H1 (cell line): Measurements from ENCODE around the gene CRTAC1. TPM values are rescaled to one million over a fixed set of nuclear protein-coding genes. Genes with fewer than 3 reads are reported as not detected.

Experiments
- CBX5 ChIP-seq: fragments of 300-800, 300-1000 bp; sonication (generic); IDR thresholded peaks from 2 replicates; pipeline ENCODE4 v1.7.1; 2016; ENCODE audit warnings: antibody characterized with exemption, low read length, low read depth
- SP2 ChIP-seq: IDR thresholded peaks from 2 replicates; pipeline ENCODE4 v1.6.1; 2012; ENCODE audit warnings: mild to moderate bottlenecking, low read length, inconsistent platforms
- polyA plus RNA-seq, 7 experiments: library from polyadenylated mRNA; depleted of rRNA in 3 of 7; stranded (reverse) in 5 of 7; unstranded in 2 of 7; fragments of >200 nt in 5 of 7; fragments of 200-250 nt in 2 of 7; gene quantifications; 1 replicate in 5 of 7; 2 replicates in 1 of 7; 4 replicates in 1 of 7; pipeline versions ENCODE4 v1.2.1 to v1.2.3, GENCODE V29; 2011 to 2013; ENCODE audit warnings: missing spikeins in 2 of 7, mixed read lengths in 2 of 7
- total RNA-seq: library from RNA; stranded (reverse); fragmentation: NEBNext Ultra II Directional; extraction: Animal tissue kit (Norgen Biotek cat#: 25700); gene quantifications from 2 replicates; pipeline ENCODE4 v1.2.1, GENCODE V29; 2021
- TF ChIP-seq, protein P1 (sequence below), 3 experiments: IDR thresholded peaks; 1 replicate in 2 of 3; 2 replicates in 1 of 3; pipeline versions ENCODE4 v1.5.1 to v1.6.1; 2011; ENCODE audit warnings: low read length in 3 of 3, mild to moderate bottlenecking in 3 of 3, inconsistent platforms in 2 of 3, low read depth in 1 of 3, moderate library complexity in 1 of 3; ENCODE audit not compliant: insufficient read depth in 1 of 3; ENCODE audit errors: control extremely low read depth in 1 of 3

The CRTAC1 gene
- total and polyA plus RNA-seq, 2 of the 8 experiments (the other 6 are each of a cell fraction or from before 2014, with no cell fraction given), result 0.91 to 1.2 TPM

DNA sequence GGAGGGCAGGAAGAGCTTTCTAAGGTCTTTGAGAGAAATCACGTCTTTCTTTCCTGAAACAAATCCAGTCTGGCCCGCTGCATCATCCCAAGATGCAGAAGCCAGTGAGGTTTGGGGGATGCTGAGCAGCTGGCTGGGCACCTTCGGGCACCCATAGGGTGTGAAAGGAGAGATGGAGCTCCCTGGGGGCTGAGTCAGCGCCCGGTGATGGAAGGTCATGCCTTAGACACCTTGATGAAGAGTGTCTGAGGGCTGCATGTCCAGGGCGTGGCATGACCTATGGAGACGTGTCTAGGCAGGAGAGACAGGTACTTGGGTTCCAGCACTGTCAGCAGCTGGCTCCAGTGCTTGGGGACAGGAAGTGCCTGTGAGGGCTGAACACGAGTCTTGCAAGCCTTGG is 92.5 kb downstream of the CRTAC1 start (continued):
- TF ChIP-seq, protein P1, sequence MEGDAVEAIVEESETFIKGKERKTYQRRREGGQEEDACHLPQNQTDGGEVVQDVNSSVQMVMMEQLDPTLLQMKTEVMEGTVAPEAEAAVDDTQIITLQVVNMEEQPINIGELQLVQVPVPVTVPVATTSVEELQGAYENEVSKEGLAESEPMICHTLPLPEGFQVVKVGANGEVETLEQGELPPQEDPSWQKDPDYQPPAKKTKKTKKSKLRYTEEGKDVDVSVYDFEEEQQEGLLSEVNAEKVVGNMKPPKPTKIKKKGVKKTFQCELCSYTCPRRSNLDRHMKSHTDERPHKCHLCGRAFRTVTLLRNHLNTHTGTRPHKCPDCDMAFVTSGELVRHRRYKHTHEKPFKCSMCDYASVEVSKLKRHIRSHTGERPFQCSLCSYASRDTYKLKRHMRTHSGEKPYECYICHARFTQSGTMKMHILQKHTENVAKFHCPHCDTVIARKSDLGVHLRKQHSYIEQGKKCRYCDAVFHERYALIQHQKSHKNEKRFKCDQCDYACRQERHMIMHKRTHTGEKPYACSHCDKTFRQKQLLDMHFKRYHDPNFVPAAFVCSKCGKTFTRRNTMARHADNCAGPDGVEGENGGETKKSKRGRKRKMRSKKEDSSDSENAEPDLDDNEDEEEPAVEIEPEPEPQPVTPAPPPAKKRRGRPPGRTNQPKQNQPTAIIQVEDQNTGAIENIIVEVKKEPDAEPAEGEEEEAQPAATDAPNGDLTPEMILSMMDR (IDR thresholded peaks at IDR 0.05; ENCODE audit: control extremely low read depth in 1 of 3, insufficient read depth in 1 of 3, low read depth in 1 of 3, low read length in 3 of 3), result no peak
- no peak for TF ChIP-seq CBX5
- no peak for TF ChIP-seq SP2
